ENCODE measurements around the gene CD164.
"Not testable (repeated sequence)": the region's sequence is repeated elsewhere in the genome, so short reads cannot be mapped to it uniquely, and the experiment has no call there.

CD164 gene

GRCh38 chr6:109339906-109340678 is 42.2 kb downstream of the CD164 start:
- peak; percentile 65 for DNase-seq

- no peak for DNase-seq
These were observed 45.9 kb downstream of the CD164 start for GRCh38 chr6:109336221-109336961.

DNA sequence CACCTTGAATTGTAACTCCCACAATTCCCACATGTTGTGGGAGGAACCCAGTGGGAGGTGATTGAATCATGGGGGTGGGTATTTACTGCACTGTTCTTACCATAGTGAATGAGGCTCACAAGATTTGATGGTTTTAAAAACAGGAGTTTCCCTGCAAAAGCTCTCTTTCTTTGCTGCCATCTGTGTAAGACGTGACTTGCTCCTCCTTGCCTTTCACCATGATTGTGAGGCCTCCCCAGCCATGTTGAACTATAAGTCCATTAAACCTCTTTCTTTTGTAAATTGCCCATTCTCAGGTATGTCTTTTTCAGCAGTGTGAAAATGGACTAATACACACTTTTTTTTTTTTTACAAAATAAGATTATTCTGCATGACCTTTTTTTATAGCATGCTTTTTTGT is 48.4 kb downstream of the CD164 start:
- not testable (repeated sequence) for DNase-seq

- DNase-seq = no peak
These were observed 49.5 kb downstream of the CD164 start for GRCh38 chr6:109332748-109333147.

GRCh38 chr6:109331081-109331480 is 51.2 kb downstream of the CD164 start:
- DNase-seq = no peak

GRCh38 chr6:109330263-109330662 is 52.0 kb downstream of the CD164 start:
- DNase-seq = no peak

DNA sequence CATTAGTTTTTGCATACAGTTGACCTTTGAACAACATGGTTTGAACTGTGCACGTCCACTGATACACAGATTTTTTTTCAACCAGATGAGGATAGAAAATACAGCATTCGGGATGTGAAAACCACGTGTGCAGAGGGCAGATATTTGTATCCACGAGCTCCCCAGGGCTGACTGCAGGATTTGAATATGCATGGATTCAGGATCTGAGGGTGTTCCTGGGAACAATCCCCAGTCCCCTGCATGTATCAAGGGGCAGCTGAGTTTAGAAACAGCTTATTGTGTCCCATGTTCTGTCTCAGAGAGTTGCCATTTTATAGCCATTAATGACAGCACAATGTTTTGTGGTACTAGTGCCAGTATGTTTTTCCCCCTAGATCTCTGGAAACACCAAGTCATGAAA is 53.6 kb downstream of the CD164 start:
- no peak for DNase-seq

DNA sequence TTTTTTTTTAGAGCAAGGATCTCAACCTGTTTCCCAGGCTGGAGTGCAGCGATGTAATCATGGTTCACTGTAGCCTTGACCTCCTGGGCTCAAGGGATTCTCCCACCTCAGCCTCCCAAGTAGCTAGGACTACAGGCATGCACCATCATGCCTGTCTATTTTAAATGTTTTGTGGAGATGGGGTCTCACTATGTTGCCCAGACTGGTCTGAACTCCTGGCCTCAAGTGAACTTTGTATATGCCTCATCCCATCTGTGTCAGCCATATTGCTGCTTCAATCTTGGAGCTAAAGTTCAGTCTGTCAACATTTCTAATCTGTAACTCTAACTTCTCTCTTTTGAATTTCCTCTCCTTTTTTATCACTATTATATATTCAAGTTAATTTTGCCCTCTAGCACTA is 54.3 kb downstream of the CD164 start:
- DNase-seq = no peak

DNA sequence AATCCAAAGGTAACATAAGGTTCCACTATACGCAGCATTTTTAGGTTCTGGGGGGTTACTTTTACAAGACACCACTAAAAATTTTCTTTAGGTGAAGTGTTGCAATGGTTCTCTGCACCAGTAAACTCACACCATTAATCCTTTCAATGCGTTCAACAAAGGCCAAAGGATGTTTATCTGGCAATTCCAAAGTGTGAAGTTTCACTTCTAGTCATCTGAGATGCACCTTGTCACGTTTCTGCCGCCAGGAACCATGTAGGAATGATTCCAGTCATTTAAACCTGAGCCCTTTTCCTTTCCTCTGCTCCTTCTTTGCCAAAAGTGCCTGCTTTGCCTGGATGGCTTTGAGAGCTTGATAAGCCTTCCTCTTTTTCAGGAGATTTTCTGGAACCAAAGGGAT is 54.8 kb downstream of the CD164 start:
- no peak for DNase-seq

DNA sequence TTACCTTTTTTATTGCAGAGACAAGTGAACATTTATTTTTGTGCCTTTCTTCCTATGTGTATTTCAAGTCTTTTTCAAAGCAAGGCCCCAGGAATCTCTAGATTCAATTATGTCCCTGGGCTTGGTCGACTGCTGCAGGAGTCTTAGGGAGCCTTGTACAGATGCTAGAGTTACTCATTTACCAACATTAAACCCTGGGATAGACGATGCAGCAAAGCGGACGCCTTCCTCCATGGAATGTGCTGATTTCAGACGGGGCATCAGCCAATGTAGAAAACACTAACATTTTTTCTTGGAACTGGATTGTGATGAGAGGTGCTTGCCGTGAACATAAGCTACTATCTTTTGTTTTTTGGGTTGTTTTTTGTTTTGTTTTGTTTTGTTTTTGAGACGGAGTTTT is 55.9 kb downstream of the CD164 start:
- DNase-seq = no peak

GRCh38 chr6:109325400-109325801 is 56.9 kb downstream of the CD164 start:
- peak; percentile 86 for DNase-seq

DNA sequence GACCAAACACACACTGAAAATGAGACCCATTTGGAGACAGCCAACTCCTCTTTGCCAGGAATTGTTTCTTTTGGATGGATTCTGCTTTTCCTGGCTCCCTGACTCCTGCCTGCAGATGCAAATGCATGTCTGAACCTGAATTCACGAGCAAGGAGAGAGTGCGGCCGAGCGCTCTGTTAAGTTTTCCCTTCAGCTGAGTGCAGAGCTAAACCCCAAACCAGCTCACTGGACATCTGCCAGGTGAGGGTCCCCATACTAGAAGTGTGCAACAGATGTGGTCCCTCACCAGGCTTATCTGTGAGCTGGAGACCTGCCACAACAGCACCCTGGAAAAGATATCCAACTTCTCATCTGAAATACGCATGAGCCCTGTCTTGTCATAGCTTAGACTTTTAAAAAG is 59.0 kb downstream of the CD164 start:
- DNase-seq = no peak

DNA sequence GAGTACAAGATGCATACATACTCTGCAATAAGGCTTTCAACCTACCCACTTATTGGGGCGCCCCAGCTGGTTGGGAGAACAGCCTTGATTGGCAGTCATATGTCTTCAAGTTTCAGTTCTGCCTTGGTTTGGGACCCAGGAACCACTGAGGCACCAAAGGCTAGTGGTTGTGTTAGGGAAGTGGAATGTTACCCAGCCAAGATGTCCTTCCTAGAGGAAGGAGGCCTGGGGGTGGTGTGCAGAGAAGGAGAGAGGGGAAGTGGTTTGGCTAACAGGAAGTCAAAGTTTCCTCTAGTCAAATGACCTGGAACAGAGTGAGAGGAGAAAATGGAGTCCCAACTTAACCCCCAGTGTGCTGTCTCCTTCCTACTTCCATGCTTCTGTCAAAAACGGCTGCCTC is 59.4 kb downstream of the CD164 start:
- peak; percentile 93 for DNase-seq

- no peak for DNase-seq
These were observed 60.5 kb downstream of the CD164 start for GRCh38 chr6:109321752-109322151.

- DNase-seq = no peak
These were observed 62.2 kb downstream of the CD164 start for GRCh38 chr6:109320072-109320471.

GRCh38 chr6:109318328-109318876 is 63.9 kb downstream of the CD164 start:
- no peak for DNase-seq

DNA sequence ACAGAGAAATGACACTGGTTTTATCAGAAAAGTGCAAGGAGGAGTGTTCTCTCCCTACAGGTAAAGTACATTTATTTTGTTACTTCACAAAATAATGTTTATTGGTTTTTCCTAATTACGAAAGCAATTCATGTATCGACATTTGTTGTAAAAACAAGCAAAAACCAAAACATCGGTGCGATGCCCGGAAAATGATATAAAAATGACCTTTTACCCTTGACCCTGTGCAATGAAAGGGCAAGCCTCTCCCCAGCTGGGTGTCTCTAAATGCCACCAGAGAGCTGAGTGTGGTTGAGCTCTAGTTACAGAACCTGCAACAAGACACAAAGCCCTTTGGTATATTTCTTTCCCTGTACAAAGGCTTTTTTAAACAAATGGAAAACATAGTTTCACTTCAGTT is 65.4 kb downstream of the CD164 start:
- DNase-seq = no peak

Data from GF-D8 (cell line).